Smooth muscle cell of the brain vasculature (primary cell): ENCODE data around the gene GMDS.
"Not testable (repeated sequence)": the region's sequence is repeated elsewhere in the genome, so short reads cannot be mapped to it uniquely, and the experiment has no call there.

Source experiments
- DNase-seq: peaks from one replicate; pipeline ENCODE4 v3.0.0-alpha.2; 2012; ENCODE audit warnings: low read depth, low spot score

GMDS gene

GRCh38 chr6:1714654-1715053 is 530.8 kb downstream of the GMDS start:
- DNase-seq: no peak

DNA sequence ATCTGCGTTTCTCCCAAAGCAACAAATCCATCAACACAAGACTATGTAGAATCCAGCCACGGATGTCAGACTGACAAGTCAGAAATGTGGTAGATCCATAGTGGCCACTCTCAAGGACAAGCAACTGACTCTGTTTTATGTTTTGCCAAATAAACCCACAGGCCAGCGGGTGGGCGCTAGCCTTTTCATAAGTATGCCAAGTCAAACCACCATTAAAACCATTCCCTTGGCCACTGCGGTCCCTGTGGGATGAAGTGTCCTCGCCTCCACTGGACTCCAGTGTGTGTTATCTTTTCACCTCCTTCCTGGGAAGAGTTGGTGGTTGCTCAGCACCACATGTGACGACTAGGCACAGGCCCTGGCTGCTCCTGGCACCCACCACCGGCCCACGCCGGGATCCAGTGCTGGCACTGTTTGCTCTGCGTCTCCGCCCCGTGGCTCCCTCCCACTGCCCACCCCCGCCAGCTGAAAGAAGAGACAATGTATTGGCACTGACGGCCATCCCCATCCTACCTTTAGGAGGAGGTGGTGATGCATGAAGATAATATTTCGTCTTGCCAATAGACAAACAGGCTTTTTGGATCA is 532.3 kb downstream of the GMDS start:
- no peak for DNase-seq

GRCh38 chr6:1712451-1712850 is 533.0 kb downstream of the GMDS start:
- DNase-seq: no peak

DNA sequence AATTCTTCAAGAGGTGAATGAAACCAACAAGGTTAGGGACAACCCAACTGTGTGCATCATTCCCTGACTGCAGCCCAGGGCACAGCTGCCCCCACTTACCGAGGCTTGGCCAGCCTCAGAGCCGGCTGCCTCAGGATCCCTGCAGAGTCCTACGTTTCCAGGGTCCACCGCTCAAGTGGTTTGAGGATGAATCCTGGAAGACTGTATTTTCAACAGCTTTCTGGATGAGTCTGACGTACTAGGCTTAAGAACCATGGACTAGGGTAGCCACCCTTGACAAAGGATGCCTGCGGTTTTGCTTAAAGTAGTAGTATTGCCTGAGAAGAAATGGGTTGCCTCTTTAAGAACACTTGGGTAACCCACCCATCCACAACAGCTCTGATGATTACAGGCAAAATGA is 534.3 kb downstream of the GMDS start:
- DNase-seq: no peak

DNA sequence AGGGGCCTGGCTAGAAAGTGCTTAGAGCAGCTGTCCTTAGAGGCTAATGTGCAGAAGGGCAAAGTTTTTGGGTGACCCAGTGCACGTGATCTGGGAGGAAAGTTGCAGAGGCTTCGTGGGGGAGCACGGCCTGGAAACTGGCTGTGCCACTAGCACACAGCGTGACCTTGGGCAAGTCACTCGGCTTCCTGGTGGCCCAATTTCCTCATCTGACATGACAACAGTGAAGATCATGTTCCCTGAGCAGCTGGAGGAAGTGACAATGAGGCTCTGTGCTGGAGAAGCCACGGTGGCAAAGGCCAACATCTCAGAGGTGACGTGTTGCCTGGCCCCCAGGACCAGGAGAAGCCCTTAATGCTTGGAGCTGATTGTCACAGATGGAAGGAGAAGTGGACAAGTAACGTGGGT is 536.2 kb downstream of the GMDS start:
- DNase-seq: no peak

GRCh38 chr6:1708820-1709219 is 536.6 kb downstream of the GMDS start:
- DNase-seq: no peak

DNA sequence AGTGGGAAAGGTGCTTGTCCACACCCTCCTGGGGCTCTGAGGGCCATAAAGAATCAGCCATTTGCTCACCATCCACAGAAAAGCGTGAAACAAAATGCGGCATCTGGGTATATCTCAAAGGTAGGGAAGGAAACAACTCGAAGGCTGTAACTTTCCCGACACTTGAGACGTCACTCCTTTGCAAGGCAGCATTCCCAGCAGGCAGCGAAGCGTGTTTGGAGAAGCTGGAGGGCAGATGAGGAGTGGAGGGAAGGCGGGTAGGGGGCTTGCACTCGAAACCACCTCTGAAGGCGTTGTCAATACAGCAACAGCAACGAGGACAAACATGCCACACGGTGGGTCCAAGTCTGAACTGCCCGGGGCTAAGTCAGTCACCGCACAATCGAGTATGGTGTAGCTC is 537.3 kb downstream of the GMDS start:
- DNase-seq: no peak

- no peak for DNase-seq
These were observed 539.8 kb downstream of the GMDS start for GRCh38 chr6:1705630-1706029.

GRCh38 chr6:1705183-1705582 is 540.2 kb downstream of the GMDS start:
- DNase-seq: no peak

DNA sequence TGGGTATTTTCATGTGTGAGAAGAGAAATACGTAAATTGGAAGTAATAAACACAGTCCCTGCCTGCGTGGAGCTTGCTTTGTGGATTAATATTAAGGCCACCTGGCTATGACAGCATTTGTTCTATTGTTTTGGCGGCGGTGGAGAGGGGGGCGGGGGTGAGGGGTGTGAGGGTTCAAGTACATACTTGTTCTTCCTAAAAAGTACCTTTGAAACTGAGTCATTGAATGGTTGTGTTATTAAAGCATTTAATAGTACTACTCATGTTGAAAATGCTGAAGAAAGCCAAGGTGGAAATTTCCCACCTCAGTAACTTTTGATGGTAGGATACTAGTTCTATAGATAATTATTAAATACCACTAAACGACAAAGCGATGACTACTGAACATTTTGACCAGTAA is 540.7 kb downstream of the GMDS start:
- DNase-seq: no peak

DNA sequence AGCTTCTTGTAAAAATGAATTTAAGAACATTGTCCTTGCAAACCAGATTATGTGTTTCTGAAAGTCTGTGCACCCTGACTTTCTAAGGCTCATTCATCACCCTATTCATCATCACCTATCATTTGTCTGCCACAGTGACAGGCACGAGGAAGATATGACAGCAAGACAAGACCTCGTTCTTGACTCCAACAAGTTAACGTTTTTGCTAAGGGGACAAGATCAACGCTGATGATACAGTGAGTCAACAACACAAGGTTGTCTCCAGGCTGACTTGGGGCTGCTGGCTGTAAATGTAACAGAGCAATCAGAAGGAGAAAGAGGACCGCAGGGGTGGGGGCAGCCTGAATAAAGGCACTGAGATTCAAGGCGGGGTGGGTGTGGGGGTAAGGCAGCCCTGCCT is 541.5 kb downstream of the GMDS start:
- no peak for DNase-seq

DNA sequence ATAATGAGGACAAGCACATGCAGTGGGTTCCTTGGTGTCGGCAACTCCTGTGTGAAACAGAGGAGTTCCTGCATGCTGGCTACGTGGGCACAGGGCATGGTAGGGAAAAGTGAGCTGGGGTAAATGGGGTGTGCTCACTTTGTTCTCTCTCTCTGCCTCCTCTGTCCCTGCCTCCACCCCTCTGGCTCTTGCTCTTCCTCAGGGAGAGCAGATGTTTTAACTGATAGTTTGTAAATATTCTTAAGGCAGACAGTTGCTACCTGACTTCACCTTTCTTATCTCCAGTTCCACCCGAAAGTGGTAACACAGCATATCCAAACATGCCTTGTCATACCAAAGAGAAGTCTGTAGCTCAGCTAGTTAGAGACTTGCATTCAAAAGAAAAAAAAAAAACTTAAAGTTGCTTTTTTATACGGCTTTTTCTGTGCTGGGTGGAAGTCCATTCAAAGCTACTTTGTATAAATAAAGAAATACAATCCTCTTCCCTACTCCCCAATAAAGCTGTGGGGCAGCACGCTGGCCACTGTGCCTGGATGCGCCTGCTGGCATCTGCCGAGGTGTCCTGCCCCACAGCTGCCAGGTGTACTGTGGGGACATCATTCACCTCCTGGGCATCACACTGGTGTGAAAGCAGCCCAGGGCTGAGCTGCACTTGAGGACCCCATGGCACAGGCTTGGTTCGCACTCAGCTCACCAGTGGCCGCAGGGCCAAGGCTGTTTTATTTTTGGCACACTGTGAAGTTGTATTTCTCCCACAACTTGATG is 542.1 kb downstream of the GMDS start:
- DNase-seq: no peak

GRCh38 chr6:1702580-1703051 is 542.8 kb downstream of the GMDS start:
- no peak for DNase-seq

DNA sequence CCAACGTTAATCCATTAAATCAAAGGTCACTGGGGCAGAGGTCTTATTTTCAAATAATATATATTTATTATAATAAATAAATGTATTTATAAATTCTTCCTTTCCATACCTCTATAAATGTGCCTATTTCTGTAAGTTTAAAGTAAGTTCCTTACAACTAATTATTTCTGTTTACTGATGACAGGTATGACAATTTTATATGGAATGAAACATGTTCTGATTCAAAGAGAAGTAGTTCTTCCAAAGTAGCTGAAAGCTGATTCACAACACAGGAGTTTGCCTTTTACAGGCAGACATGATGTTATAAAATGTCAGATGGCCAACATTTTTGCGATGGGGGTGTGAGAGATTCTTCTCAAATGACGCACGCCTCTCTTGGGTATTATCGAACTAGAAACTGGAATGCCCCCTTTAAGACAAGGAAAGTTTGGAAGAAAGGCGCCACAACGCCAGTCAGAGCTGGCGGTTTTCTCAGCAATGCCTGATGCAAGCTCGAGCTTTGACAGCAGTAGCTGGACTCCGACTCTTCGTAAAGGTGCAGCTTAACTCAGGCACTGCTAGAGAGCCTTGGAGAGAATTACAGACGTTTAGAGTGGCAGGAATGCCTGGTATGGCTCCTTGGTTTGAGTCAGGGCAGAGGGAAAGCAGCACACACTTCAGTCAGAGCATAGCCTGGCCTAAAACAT is 543.6 kb downstream of the GMDS start:
- DNase-seq: no peak

GRCh38 chr6:1700278-1700967 is 545.0 kb downstream of the GMDS start:
- no peak for DNase-seq

- no peak for DNase-seq
These were observed 546.9 kb downstream of the GMDS start for GRCh38 chr6:1698527-1698926.

GRCh38 chr6:1697688-1698351 is 547.6 kb downstream of the GMDS start:
- DNase-seq: peak; percentile 57

- DNase-seq: no peak
These were observed 548.9 kb downstream of the GMDS start for GRCh38 chr6:1696463-1696850.

- DNase-seq: no peak
These were observed 549.6 kb downstream of the GMDS start for GRCh38 chr6:1695546-1696462.

DNA sequence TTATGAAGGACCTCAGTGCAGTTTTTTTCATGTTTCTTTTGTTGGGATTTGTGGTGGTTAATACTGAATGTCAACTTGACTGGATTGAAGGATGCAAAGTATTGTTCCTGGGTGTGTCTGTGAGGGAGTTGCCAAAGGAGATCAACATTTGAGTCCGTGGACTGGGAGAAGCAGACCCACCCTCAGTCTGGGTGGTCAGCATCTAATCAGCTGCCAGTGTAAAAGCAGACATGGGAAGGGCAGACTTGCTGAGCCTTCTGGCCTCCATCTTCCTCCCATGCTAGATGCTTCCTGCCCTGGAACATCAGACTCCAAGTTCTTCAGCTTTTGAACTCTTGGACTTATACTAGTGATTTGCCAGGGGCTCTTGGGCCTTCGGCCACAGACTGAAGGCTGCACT is 553.6 kb downstream of the GMDS start:
- not testable (repeated sequence) for DNase-seq

DNA sequence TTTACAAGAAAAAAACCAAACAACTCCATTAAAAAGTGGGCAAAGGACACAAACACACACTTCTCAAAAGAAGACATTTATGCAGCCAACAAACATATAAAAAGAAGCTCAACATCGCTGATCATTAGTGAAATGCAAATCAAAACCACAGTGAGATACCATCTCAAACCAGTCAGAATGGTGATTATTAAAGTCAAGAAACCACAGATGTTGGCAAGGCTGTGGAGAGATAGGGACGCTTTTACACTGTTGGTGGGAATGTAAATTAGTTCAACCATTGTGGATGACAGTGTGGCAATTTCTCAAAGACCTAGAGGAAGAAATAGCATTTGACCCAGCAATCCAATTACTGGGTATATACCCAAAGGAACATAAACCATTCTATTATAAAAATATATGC is 554.7 kb downstream of the GMDS start:
- DNase-seq: not testable (repeated sequence)
